A549 (cell line): Measurements from ENCODE around the gene CCN6. TPM values are rescaled to one million over a fixed set of nuclear protein-coding genes. Genes with fewer than 3 reads are reported as not detected.

Experiments used
- ATAC-seq, 2 experiments: fragments of 200-7000 bp in 1 of 2; fragments of >200 bp in 1 of 2; cut with Nextera tagmentation in 1 of 2; cut with Tn5 transposase in 1 of 2; 3 replicates each; pipeline versions ENCODE4 v1.8.0 to v1.9.1; 2018 to 2020; ENCODE audit warnings: mild to moderate bottlenecking in 1 of 2, moderate library complexity in 1 of 2
- CTCF ChIA-PET: fragments of 300-600 bp; sonication (Branson Sonifier 250); formaldehyde crosslinking; extraction: SDS; loops from one replicate; lab custom pipeline; 2021; ENCODE audit warnings: antibody characterized with exemption, inconsistent platforms; lab: Yijun Ruan, JAX
- POLR2A ChIA-PET: fragments of 350-600 bp; formaldehyde crosslinking; extraction: SDS; loops from one replicate; lab custom pipeline; 2021; ENCODE audit warnings: antibody characterized with exemption, inconsistent platforms; lab: Yijun Ruan, JAX
- DNase-seq, 2 experiments: peaks; one replicate each; pipeline versions ENCODE4 v3.0.0 to v3.0.0-alpha.2; 2011 to 2016; ENCODE audit warnings: low read depth in 1 of 2, low spot score in 1 of 2
- FAIRE-seq: peaks from 2 replicates; lab custom pipeline; 2011; peaks lifted over from hg19 to GRCh38; lab: Jason Lieb, UNC
- H3K27ac ChIP-seq, 2 experiments: fragments of >200 bp; sonication (Bioruptor Twin); formaldehyde crosslinking; 3 replicates each; pipeline ENCODE4 v1.5.1; 2016 to 2017
- H3K4me1 ChIP-seq: fragments of >200 bp; sonication (Bioruptor Twin); formaldehyde crosslinking; 3 replicates; pipeline ENCODE4 v1.6.1; 2016
- H3K4me2 ChIP-seq: fragments of >200 bp; sonication (Bioruptor Twin); formaldehyde crosslinking; 3 replicates; pipeline ENCODE4 v1.6.1; 2016
- H3K4me3 ChIP-seq: fragments of >200 bp; sonication (Bioruptor Twin); formaldehyde crosslinking; 3 replicates; pipeline ENCODE4 v1.5.1; 2016
- H3K9me3 ChIP-seq: fragments of >200 bp; sonication (Bioruptor Twin); formaldehyde crosslinking; 3 replicates; pipeline ENCODE4 v1.6.1; 2016
- CHD2 ChIP-seq: fragments of 150-350 bp; IDR thresholded peaks from 2 replicates; pipeline ENCODE4 v1.6.1; 2014; ENCODE audit warnings: low read length; ENCODE audit not compliant: partially characterized antibody
- CHD4 ChIP-seq: fragments of 200-600 bp; sonication (generic); IDR thresholded peaks from 2 replicates; pipeline ENCODE4 v1.6.1; 2016; ENCODE audit warnings: antibody characterized with exemption, mild to moderate bottlenecking, borderline replicate concordance
- EHMT2 ChIP-seq: fragments of 200-600 bp; sonication (generic); IDR thresholded peaks from 2 replicates; pipeline ENCODE4 v1.6.1; 2016; ENCODE audit warnings: antibody characterized with exemption, low read depth, mild to moderate bottlenecking, moderate library complexity
- EP300 ChIP-seq, 2 experiments: fragments of >200 bp; sonication (Bioruptor Twin); formaldehyde crosslinking; IDR thresholded peaks; 2 replicates in 1 of 2; 3 replicates in 1 of 2; pipeline ENCODE4 v1.6.1; 2016 to 2017
- FOSB ChIP-seq: fragments of 250-450 bp; sonication (Bioruptor Pico); IDR thresholded peaks from 2 replicates; pipeline ENCODE4 v1.5.0; 2020; ENCODE audit warnings: mild to moderate bottlenecking, moderate library complexity
- FOXS1 ChIP-seq: fragments of 250-450 bp; sonication (Bioruptor Pico); IDR thresholded peaks from 2 replicates; pipeline ENCODE4 v1.5.0; 2020; ENCODE audit warnings: mild to moderate bottlenecking, moderate library complexity
- GATA3 ChIP-seq: IDR thresholded peaks from 2 replicates; pipeline ENCODE4 v1.6.1; 2012; ENCODE audit warnings: borderline replicate concordance
- HEYL ChIP-seq: fragments of 250-450 bp; sonication (Bioruptor Pico); IDR thresholded peaks from 2 replicates; pipeline ENCODE4 v1.8.0; 2021; ENCODE audit warnings: mild to moderate bottlenecking, moderate library complexity
- HOXA7 ChIP-seq: fragments of 250-450 bp; sonication (Bioruptor Pico); IDR thresholded peaks from 2 replicates; pipeline ENCODE4 v1.5.0; 2020; ENCODE audit warnings: mild to moderate bottlenecking, moderate library complexity
- JUNB ChIP-seq: fragments of >200 bp; sonication (Bioruptor Twin); formaldehyde crosslinking; IDR thresholded peaks from 2 replicates; pipeline ENCODE4 v1.6.1; 2016
- KDM5A ChIP-seq: fragments of 200-600 bp; sonication (generic); IDR thresholded peaks from 2 replicates; pipeline ENCODE4 v1.6.1; 2016; ENCODE audit warnings: antibody characterized with exemption, mild to moderate bottlenecking
- MAZ ChIP-seq: fragments of 150-350 bp; IDR thresholded peaks from 2 replicates; pipeline ENCODE4 v1.6.1; 2014; ENCODE audit warnings: antibody characterized with exemption, low read depth, low read length, borderline replicate concordance
- MYC ChIP-seq: IDR thresholded peaks from 2 replicates; pipeline ENCODE4 v1.6.1; 2012; ENCODE audit warnings: mild to moderate bottlenecking, inconsistent platforms, low read length, improper control_type of control experiment, borderline replicate concordance
- NR3C1 ChIP-seq: fragments of >200 bp; sonication (Bioruptor Twin); formaldehyde crosslinking; IDR thresholded peaks from 3 replicates; pipeline ENCODE4 v1.6.1; 2017
- POLR2A ChIP-seq: IDR thresholded peaks from 2 replicates; pipeline ENCODE4 v1.6.1; 2012; ENCODE audit warnings: mild to moderate bottlenecking, low read length
- RAD21 ChIP-seq, 2 experiments: fragments of >200 bp in 1 of 2; sonication (Bioruptor Twin) in 1 of 2; formaldehyde crosslinking in 1 of 2; IDR thresholded peaks in 1 of 2; conservative IDR thresholded peaks in 1 of 2; 2 replicates in 1 of 2; 3 replicates in 1 of 2; pipeline ENCODE4 v1.6.1; 2012 to 2018; ENCODE audit warnings: inconsistent platforms in 1 of 2
- RARB ChIP-seq: fragments of 250-450 bp; sonication (Bioruptor Pico); IDR thresholded peaks from 2 replicates; pipeline ENCODE4 v1.8.0; 2021; ENCODE audit warnings: mild to moderate bottlenecking, moderate library complexity
- RCOR1 ChIP-seq: fragments of 150-350 bp; IDR thresholded peaks from 2 replicates; pipeline ENCODE4 v1.6.1; 2014; ENCODE audit warnings: antibody characterized with exemption, low read length, low read depth
- RNF2 ChIP-seq: fragments of 200-600 bp; sonication (generic); IDR thresholded peaks from 2 replicates; pipeline ENCODE4 v1.6.1; 2016; ENCODE audit warnings: low read depth, mild to moderate bottlenecking, antibody characterized with exemption, moderate library complexity, borderline replicate concordance
- SMC3 ChIP-seq: fragments of >200 bp; sonication (Bioruptor Twin); formaldehyde crosslinking; IDR thresholded peaks from 3 replicates; pipeline ENCODE4 v1.6.1; 2018; ENCODE audit warnings: inconsistent platforms
- ZNF302 ChIP-seq: fragments of 250-450 bp; sonication (Bioruptor Pico); IDR thresholded peaks from 2 replicates; pipeline ENCODE4 v1.9.0; 2021; ENCODE audit warnings: inconsistent platforms, mild to moderate bottlenecking, moderate library complexity
- ZSCAN20 ChIP-seq: fragments of 250-450 bp; sonication (Bioruptor Pico); IDR thresholded peaks from 2 replicates; pipeline ENCODE4 v1.8.0; 2022; ENCODE audit warnings: mild to moderate bottlenecking, moderate library complexity
- WGBS: methylation state at CpG from one replicate; pipeline ENCODE4 v1.1.6; 2017; ENCODE audit errors: missing lambda C conversion rate; 5-methylcytosine and 5-hydroxymethylcytosine counted together
- polyA plus RNA-seq, 4 experiments: library from polyadenylated mRNA; depleted of rRNA in 3 of 4; stranded (reverse); fragments of >200 nt; fragmentation: RNase III in 1 of 4; extraction: RNeasy Plus Mini Kit Qiagen cat#74134 plus additional on column Dnase treatment in 1 of 4; gene quantifications; 2 replicates in 3 of 4; 3 replicates in 1 of 4; pipeline ENCODE4 v1.2.3, GENCODE V29; 2011 to 2017
- TF ChIP-seq, protein P1 (sequence below): fragments of 200-600 bp; sonication (generic); IDR thresholded peaks from 2 replicates; pipeline ENCODE4 v1.6.1; 2016; ENCODE audit warnings: antibody characterized with exemption, mild to moderate bottlenecking, moderate library complexity
- TF ChIP-seq, protein P2 (sequence below): IDR thresholded peaks from 2 replicates; pipeline ENCODE4 v1.6.1; 2012
- TF ChIP-seq, protein P3 (sequence below): fragments of >200 bp; sonication (Bioruptor Twin); formaldehyde crosslinking; IDR thresholded peaks from 3 replicates; pipeline ENCODE4 v1.6.1; 2016
- TF ChIP-seq, protein P4 (sequence below): IDR thresholded peaks from 2 replicates; pipeline ENCODE4 v1.6.1; 2012

CCN6 gene
- polyA plus RNA-seq, 2 of the 4 experiments (the other 2 are of a cell fraction): not detected

DNA sequence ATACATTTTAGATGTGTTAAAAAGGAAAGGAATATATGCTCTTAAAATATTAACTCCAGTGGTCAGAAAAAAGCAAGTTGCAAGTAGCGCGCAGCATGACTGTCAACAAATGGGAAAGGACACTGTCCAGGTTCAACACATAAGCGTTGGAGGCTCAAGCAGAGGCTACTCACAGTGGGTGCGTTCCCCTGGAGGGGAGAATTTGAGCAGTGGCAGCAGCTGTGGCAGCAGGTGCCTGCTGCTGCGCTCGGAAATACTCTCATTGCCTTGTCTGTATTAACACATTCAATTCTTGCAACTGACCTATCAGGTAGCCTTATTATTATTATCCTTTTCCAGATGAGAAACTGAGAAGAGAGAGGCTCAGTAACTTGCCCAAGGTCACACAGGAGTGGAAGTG is 21.9 kb upstream of the CCN6 start:
- TF ChIP-seq, protein P1, sequence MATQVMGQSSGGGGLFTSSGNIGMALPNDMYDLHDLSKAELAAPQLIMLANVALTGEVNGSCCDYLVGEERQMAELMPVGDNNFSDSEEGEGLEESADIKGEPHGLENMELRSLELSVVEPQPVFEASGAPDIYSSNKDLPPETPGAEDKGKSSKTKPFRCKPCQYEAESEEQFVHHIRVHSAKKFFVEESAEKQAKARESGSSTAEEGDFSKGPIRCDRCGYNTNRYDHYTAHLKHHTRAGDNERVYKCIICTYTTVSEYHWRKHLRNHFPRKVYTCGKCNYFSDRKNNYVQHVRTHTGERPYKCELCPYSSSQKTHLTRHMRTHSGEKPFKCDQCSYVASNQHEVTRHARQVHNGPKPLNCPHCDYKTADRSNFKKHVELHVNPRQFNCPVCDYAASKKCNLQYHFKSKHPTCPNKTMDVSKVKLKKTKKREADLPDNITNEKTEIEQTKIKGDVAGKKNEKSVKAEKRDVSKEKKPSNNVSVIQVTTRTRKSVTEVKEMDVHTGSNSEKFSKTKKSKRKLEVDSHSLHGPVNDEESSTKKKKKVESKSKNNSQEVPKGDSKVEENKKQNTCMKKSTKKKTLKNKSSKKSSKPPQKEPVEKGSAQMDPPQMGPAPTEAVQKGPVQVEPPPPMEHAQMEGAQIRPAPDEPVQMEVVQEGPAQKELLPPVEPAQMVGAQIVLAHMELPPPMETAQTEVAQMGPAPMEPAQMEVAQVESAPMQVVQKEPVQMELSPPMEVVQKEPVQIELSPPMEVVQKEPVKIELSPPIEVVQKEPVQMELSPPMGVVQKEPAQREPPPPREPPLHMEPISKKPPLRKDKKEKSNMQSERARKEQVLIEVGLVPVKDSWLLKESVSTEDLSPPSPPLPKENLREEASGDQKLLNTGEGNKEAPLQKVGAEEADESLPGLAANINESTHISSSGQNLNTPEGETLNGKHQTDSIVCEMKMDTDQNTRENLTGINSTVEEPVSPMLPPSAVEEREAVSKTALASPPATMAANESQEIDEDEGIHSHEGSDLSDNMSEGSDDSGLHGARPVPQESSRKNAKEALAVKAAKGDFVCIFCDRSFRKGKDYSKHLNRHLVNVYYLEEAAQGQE: no peak
- no peak for TF ChIP-seq ZSCAN20 (CRISPR knock-in tag)
- TF ChIP-seq, protein P2, sequence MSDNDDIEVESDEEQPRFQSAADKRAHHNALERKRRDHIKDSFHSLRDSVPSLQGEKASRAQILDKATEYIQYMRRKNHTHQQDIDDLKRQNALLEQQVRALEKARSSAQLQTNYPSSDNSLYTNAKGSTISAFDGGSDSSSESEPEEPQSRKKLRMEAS: no peak
- no peak for TF ChIP-seq CHD2
- TF ChIP-seq FOXS1: no peak
- no peak for TF ChIP-seq HEYL (CRISPR knock-in tag)
- TF ChIP-seq, protein P3, sequence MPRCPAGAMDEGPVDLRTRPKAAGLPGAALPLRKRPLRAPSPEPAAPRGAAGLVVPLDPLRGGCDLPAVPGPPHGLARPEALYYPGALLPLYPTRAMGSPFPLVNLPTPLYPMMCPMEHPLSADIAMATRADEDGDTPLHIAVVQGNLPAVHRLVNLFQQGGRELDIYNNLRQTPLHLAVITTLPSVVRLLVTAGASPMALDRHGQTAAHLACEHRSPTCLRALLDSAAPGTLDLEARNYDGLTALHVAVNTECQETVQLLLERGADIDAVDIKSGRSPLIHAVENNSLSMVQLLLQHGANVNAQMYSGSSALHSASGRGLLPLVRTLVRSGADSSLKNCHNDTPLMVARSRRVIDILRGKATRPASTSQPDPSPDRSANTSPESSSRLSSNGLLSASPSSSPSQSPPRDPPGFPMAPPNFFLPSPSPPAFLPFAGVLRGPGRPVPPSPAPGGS: no peak
- TF ChIP-seq FOSB (CRISPR knock-in tag): no peak
- no peak for TF ChIP-seq RNF2
- no peak for TF ChIP-seq GATA3
- no peak overlapping the region for H3K4me2 ChIP-seq
- H3K9me3 ChIP-seq: no peaks in the 10 kb centered on the region
- DNase-seq (no peak), ATAC-seq (no peak), FAIRE-seq (no peak)
- H3K27ac ChIP-seq: no peak overlapping the region
- no peaks in the 10 kb centered on the region for H3K4me1 ChIP-seq
- 69% methylated on average over 6 of the region's 6 CpGs for WGBS
- H3K4me3 ChIP-seq: no peak overlapping the region
- ChIA-PET POLR2A (no interaction called here), CTCF (interaction anchor here (1.7 kb wide), 1 partner anchor 10 kb away, joined by 4 read pairs; no protein-coding TSS in a partner anchor)

DNA sequence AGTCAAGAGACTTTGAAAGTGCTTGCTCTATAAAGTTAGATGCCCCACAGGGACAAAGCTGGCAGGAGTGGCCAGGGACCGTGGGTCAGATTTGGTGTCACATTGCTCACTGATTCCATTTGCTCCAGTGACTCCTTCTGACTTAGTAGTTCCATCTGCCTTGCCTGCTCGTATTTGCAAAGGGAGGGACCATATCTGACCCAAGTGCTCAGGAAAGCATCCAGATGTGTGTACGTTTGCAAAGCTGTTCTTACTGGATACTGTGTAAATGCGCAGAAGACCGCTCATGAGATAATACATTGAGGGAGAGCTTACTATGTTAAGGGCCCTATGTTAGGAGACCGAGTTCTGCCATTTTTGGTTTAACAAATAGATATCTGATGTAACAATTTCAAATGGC is 21.2 kb upstream of the CCN6 start:
- Histone ChIP-seq H3K4me2 (no peak overlapping the region), H3K4me3 (no peak overlapping the region), H3K9me3 (no peaks in the 10 kb centered on the region), H3K27ac (no peak overlapping the region), H3K4me1 (no peaks in the 10 kb centered on the region)
- 50% methylated on average over 6 of the region's 6 CpGs for WGBS
- DNase-seq (no peak), FAIRE-seq (no peak), ATAC-seq (no peak; a peak in 1 of 6 replicates)
- POLR2A ChIA-PET: no interaction called here
- CTCF ChIA-PET: interaction anchor here (0.9 to 1.7 kb wide), 2 partner anchors 10 to 15 kb away, joined by 3 to 4 read pairs; no protein-coding TSS in a partner anchor
- TF ChIP-seq NR3C1 (no peak), EP300 (IDR thresholded peaks at IDR 0.05) (no peak), HOXA7 (CRISPR knock-in tag) (no peak), MYC (no peak), SMC3 (no peak), RCOR1 (no peak), CHD4 (no peak), ZNF302 (CRISPR knock-in tag) (no peak), RARB (CRISPR knock-in tag) (no peak), POLR2A (no peak), RAD21 (conservative IDR thresholded peaks at IDR 0.05 in 1 of 2, IDR thresholded peaks at IDR 0.05 in 1 of 2) (no peak), EHMT2 (no peak), JUNB (no peak), MAZ (no peak), KDM5A (no peak)
- TF ChIP-seq, protein P3: no peak
- TF ChIP-seq, protein P4, sequence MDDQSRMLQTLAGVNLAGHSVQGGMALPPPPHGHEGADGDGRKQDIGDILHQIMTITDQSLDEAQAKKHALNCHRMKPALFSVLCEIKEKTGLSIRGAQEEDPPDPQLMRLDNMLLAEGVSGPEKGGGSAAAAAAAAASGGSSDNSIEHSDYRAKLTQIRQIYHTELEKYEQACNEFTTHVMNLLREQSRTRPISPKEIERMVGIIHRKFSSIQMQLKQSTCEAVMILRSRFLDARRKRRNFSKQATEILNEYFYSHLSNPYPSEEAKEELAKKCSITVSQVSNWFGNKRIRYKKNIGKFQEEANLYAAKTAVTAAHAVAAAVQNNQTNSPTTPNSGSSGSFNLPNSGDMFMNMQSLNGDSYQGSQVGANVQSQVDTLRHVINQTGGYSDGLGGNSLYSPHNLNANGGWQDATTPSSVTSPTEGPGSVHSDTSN: no peak
- TF ChIP-seq, protein P2: no peak
